ENCODE measurements around the gene TMEM220. TPM values are rescaled to one million over a fixed set of nuclear protein-coding genes. Genes with fewer than 3 reads are reported as not detected.

TMEM220 gene
- total RNA-seq, 1 experiment from 2014 or later: 12.6 TPM

- no peak for DNase-seq (ENCODE audit: low read depth, low spot score)
- in situ Hi-C loops (cut with HindIII; ENCODE audit: low pct_unique_long_range_greater_than_20kb, low sequenced_read_pairs): no loop called here
These were observed 27.2 kb upstream of the TMEM220 start for GRCh38 chr17:10757067-10757466.

- in situ Hi-C loops (cut with HindIII; ENCODE audit: low pct_unique_long_range_greater_than_20kb, low sequenced_read_pairs): no loop called here
These were observed 26.8 kb upstream of the TMEM220 start for GRCh38 chr17:10756619-10757018.

DNA sequence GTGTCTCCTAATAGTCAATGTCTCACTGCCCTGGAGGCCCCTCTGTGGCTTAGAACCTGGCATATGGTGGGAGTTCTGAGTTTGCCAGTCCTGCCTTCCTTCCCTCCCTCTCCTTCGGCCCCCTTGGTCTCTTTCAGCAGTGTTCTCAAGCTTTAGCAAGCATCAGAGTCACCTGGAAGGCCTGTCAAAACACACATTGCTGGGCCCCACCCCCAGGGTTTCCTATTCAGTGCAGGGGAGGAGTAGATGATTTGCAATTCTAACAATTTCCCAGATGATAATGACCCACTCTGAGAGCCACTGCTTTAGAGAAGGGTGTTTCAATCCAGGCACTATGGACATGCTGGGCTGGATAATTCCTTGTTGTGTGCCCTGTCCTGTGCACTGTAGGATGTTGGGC lies 26.4 kb upstream of the TMEM220 start:
- DNase-seq (ENCODE audit: low read depth, low spot score): no peak
- in situ Hi-C loops (cut with HindIII; ENCODE audit: low pct_unique_long_range_greater_than_20kb, low sequenced_read_pairs): no loop called here

More at GRCh38 chr17:10756619-10757018, 26.8 kb upstream of the TMEM220 start:
- DNase-seq (ENCODE audit: low read depth, low spot score): no peak

- in situ Hi-C loops (cut with HindIII; ENCODE audit: low pct_unique_long_range_greater_than_20kb, low sequenced_read_pairs): no loop called here
- no peak for DNase-seq (ENCODE audit: low read depth, low spot score)
These were observed 25.8 kb upstream of the TMEM220 start for GRCh38 chr17:10755592-10756127.

DNA sequence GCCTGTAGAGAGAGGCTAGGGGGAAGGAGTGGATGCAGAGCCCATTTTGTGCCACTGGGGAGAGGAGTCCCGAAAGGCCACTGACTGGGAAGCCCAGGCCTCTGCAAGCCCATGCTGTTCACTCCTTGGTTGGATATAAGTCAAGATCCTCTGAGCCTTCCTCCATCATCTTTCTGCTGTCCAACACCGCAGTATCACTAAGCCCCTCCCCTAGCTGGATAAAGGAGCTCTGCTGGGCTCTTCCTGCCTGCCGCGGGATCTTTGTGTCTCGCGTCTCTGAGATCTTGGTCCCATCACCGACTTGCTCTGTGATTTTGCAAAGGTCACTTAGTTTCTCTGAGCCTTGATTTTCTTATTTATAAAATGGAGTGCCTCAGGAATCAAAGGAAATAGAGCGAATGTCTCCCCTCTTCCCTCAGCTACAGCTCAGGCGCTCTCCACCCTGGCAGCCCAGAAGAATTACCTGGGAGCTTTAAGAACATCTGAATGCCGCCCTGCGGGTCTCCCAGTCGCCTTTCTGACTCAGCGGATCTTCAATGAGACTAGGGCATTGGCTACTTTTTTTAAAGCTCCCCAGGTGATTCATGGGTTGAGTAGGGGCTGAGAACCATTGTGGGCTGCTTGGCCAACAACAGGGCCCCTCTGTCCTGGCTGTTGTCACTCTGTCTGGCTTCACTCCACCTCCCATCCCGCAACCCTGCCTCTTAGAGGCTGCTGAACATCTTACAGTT lies 25.2 kb upstream of the TMEM220 start:
- in situ Hi-C loops (cut with HindIII; ENCODE audit: low pct_unique_long_range_greater_than_20kb, low sequenced_read_pairs): no loop called here
- peak; percentile 22 for DNase-seq (ENCODE audit: low read depth, low spot score)

DNA sequence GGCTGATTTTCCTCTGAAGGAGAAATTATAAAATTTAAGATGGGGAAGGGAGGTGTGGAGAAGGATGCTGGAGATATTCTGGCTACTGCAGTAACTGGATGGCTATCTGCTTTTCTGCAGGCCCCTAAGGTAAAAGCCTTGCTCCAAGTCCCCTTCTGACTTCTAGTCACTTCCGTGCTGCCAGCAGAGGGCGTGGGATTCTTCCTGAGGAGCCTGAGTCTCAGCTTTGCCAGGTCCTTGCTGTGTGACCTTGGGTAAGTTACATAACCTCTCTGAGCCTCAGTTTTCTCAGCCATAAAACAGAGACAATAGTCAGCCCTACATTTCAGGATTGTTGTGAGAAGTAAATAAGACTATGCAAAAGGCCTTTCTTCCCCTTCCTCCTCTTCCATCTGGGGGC lies 24.3 kb upstream of the TMEM220 start:
- DNase-seq (ENCODE audit: low read depth, low spot score): peak; percentile 75
- in situ Hi-C loops (cut with HindIII; ENCODE audit: low pct_unique_long_range_greater_than_20kb, low sequenced_read_pairs): no loop called here

- in situ Hi-C loops (cut with HindIII; ENCODE audit: low pct_unique_long_range_greater_than_20kb, low sequenced_read_pairs): no loop called here
- DNase-seq (ENCODE audit: low read depth, low spot score): no peak
These were observed 22.9 kb upstream of the TMEM220 start for GRCh38 chr17:10752696-10753095.

DNA sequence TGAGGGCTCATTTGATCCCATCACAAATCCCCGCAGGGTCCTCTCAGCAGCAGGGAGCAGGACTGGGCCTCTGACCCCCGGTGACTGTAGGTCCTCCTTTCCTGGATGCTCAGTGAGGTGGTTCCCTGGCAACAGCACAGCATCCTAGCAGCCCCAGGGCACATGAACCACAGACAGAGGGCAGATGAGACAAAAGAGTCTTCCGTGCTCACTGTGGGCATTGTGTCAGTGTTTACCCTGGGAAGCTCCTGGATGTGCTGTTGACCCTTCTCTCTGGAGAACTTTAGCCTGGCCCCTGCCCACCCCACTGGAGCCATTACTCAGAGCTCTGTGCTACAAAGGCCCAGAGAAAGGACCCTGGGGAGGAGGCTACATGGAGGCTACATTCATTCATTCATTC lies 21.7 kb upstream of the TMEM220 start:
- in situ Hi-C loops (cut with HindIII; ENCODE audit: low pct_unique_long_range_greater_than_20kb, low sequenced_read_pairs): no loop called here
- DNase-seq (ENCODE audit: low read depth, low spot score): no peak

- no peak for DNase-seq (ENCODE audit: low read depth, low spot score)
- in situ Hi-C loops (cut with HindIII; ENCODE audit: low pct_unique_long_range_greater_than_20kb, low sequenced_read_pairs): no loop called here
These were observed 20.4 kb upstream of the TMEM220 start for GRCh38 chr17:10750210-10750609.

DNA sequence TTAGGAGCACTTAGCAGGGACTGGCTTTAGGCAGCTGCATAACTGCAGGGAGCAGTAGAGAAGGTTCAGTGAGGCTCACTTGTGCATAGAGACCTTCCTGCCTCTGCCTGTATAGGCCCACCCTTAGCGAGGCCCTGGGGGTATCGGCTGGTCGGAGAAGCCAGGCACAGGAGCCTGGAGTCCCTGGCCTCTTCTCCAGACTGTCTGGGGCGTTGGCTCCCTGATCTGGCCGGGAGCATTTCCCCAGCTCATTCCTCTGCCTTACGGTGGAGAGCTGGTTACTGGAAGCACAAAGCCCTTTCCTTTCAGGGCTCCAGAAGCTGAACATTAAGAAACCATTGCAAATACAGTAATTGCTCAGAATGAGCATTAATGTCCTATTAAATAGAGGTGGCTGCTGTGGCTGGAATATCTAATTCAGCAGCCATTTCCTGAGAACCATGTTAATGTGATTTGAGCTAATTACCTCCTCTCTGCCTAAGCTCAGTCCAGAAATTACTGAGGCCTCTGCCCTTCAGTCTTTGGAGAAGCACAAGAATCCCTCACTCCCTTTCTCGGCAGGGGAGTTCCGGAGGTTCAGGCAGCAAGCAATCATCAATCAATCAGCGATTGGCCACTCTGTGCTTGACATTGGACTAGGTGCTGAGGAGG lies 18.8 kb upstream of the TMEM220 start:
- no peak for DNase-seq (ENCODE audit: low read depth, low spot score)
- in situ Hi-C loops (cut with HindIII; ENCODE audit: low pct_unique_long_range_greater_than_20kb, low sequenced_read_pairs): no loop called here

DNA sequence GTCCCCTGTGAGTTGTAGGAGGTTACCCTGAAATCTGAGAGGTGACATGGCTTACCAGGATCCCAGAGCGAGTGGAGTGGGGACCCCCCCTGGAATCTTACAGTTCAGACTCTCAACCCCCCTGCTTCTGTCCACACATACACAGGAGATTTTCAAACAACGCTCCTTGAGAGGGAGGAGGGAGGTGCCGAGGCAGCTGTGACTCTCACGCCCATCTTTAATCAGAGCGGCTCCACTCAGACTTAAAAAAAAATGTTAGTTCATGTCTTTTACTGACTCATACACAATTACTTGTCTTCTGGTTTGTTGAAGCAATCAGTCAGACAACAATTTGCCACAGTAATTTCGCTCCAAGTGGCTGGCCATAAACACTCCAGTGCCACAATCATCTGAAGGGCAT lies 15.4 kb upstream of the TMEM220 start:
- no peak for DNase-seq (ENCODE audit: low read depth, low spot score)
- in situ Hi-C loops (cut with HindIII; ENCODE audit: low pct_unique_long_range_greater_than_20kb, low sequenced_read_pairs): no loop called here

- in situ Hi-C loops (cut with HindIII; ENCODE audit: low pct_unique_long_range_greater_than_20kb, low sequenced_read_pairs): no loop called here
- DNase-seq (ENCODE audit: low read depth, low spot score): no peak
These were observed 14.7 kb upstream of the TMEM220 start for GRCh38 chr17:10744501-10745000.

DNA sequence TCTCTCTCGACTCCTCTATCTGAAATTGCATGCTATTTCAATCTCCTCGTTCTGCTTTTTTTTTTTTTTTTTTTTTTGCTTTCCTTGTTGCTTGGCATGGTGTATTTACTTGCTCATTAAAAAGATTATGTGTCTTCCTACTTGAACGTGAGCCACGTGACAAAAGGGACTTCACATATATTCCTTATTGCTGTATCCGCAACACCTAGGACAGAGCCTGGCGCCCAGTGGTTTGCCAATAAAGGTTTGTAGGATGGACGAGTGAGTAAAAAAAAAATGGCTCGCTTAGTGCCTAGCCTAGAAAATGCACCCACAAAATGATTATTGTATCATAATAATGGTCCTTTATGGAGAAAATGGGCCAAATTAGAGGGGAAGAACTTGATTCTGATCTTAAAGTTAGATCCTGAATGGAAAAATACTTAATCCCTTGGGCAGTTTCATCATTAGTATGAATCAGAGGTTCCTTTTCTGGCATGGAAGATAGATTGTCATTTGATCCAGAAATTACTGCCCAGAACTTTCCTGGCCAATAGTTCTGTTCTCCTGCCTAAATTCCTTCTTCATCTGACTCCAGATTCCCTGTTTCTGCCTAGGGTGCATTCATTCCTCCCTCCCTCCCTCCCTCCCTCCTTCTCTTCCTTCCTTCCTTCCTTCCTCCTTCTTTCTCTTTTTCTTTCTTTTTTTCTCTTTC lies 13.6 kb upstream of the TMEM220 start:
- no peak for DNase-seq (ENCODE audit: low read depth, low spot score)
- in situ Hi-C loops (cut with HindIII; ENCODE audit: low pct_unique_long_range_greater_than_20kb, low sequenced_read_pairs): no loop called here

DNA sequence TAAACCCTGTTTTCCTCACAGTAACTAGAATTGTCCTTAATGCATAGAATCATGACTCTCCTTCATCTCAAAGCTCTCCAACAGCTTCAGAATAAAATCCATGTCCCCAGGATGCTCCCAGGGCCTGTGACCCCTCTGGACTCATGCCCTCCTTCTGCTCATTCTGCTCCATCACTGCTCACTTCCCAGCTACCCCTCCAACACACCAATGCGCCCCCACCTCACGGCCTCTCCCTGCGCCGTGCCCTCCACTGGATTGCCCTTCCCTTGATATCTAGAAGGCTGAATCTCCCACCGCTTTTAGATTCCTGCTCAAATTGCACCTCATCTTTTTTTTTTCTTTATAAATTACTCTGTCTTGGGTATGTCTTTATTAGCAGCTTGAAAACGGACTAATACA lies 12.6 kb upstream of the TMEM220 start:
- in situ Hi-C loops (cut with HindIII; ENCODE audit: low pct_unique_long_range_greater_than_20kb, low sequenced_read_pairs): no loop called here
- DNase-seq (ENCODE audit: low read depth, low spot score): no peak

DNA sequence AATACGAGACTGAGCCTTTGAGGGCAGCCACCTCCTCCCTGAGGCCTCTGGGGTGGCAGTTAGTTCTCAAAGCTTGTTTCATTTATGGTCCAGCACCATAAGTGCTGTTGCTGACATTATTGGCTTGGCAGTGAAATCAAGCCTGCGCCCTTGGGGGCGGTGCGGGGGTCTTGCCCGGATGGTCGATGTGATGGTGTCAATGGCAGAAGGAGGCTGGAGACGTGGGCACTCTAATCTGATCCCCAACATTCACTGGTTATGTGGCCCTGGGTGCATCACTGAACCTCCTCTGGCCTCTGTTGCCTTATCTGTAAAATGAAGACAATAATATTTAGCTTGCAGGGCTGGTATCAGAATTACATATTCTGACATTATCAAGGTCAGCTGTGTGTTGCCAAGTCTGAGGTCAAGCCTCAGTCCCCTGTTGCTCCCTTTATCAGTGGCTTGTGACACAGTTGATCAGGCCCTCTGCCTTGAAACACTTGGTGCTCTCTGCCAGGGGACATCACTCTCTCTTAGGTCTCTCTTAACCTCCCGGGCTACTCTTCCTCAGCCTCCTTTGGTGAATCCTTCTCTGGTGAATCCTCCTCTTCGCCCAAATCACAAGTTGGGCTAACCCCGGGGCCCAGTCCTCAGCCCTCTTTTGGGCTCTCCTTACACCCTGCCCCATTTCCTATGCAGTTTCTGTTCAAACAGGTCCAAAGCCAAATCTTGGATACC lies 11.8 kb upstream of the TMEM220 start:
- DNase-seq (ENCODE audit: low read depth, low spot score): no peak
- in situ Hi-C loops (cut with HindIII; ENCODE audit: low pct_unique_long_range_greater_than_20kb, low sequenced_read_pairs): no loop called here

DNA sequence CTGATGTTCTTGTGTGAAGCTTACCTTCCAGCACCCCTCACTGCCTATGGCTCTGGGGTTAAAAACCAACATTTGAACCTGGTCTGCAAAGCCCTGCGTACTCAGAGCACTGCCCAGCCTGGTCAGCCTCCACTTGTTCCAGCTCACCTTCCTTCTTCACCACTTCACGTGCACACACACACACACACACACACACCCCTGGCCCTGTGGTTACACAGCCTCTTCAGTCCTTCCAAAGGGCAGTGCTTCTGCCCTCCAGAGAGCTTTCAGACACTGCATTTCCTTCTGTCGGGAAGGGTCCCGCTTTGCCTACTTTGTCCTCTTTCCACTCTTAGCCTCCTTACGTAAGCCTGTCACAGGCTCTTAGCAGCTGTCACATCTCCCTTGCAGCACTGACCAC lies 9.6 kb upstream of the TMEM220 start:
- no peak for DNase-seq (ENCODE audit: low read depth, low spot score)
- in situ Hi-C loops (cut with HindIII; ENCODE audit: low pct_unique_long_range_greater_than_20kb, low sequenced_read_pairs): no loop called here

GRCh38 chr17:10738521-10739258 lies 8.9 kb upstream of the TMEM220 start:
- no peak for DNase-seq (ENCODE audit: low read depth, low spot score)
- in situ Hi-C loops (cut with HindIII; ENCODE audit: low pct_unique_long_range_greater_than_20kb, low sequenced_read_pairs): no loop called here
